SJCRH30 (cell line): ENCODE results near the gene MAPK8IP2. TPM values are rescaled to one million over a fixed set of nuclear protein-coding genes. Genes with fewer than 3 reads are reported as not detected.
"Not testable (repeated sequence)": the region's sequence is repeated elsewhere in the genome, so short reads cannot be mapped to it uniquely, and the experiment has no call there.

Experiments used
- DNase-seq, 2 experiments: peaks; one replicate each; pipeline ENCODE4 v3.0.0-alpha.2; 2015 to 2020
- H3K27ac ChIP-seq: fragments of 250-450 bp; sonication (Bioruptor Pico); 2 replicates; pipeline ENCODE4 v1.5.1; 2020; ENCODE audit warnings: mild to moderate bottlenecking, moderate library complexity
- H3K27me3 ChIP-seq: fragments of 250-450 bp; sonication (Bioruptor Pico); 2 replicates; pipeline ENCODE4 v1.5.1; 2020; ENCODE audit warnings: mild to moderate bottlenecking, moderate library complexity
- H3K36me3 ChIP-seq: fragments of 250-450 bp; sonication (Bioruptor Pico); 2 replicates; pipeline ENCODE4 v1.5.1; 2020; ENCODE audit warnings: mild to moderate bottlenecking, moderate library complexity
- H3K4me1 ChIP-seq: fragments of 250-450 bp; sonication (Bioruptor Pico); 2 replicates; pipeline ENCODE4 v1.5.1; 2020; ENCODE audit warnings: mild to moderate bottlenecking, moderate library complexity
- H3K4me3 ChIP-seq: fragments of 250-450 bp; sonication (Bioruptor Pico); 2 replicates; pipeline ENCODE4 v1.5.1; 2020; ENCODE audit warnings: mild to moderate bottlenecking, moderate library complexity
- H3K9me3 ChIP-seq: fragments of 250-450 bp; sonication (Bioruptor Pico); replicated peaks from 2 replicates; pipeline ENCODE4 v1.5.1; 2020; ENCODE audit warnings: mild to moderate bottlenecking, moderate library complexity
- total RNA-seq: library from RNA; depleted of rRNA; stranded (reverse); fragments of >200 nt; shearing (Covaris generic); gene quantifications from 2 replicates; pipeline ENCODE4 v1.2.3, GENCODE V29; 2014; rRNA removed

Gene MAPK8IP2
- total RNA-seq, 1 experiment from 2014 or later: 0.99 TPM

GRCh38 chr22:50641696-50642607, 41.4 kb downstream of the MAPK8IP2 start:
- peaks cover 15% of the 10 kb centered on the region; the same call in 1 of the 2 replicates for H3K27me3 ChIP-seq
- H3K4me3 ChIP-seq: no peak overlapping the region
- peak in 1 of 2 experiments; percentile 61 for DNase-seq
- H3K36me3 ChIP-seq: no peaks in the 10 kb centered on the region
- no peak overlapping the region for H3K27ac ChIP-seq
- H3K9me3 ChIP-seq: 0 out of 2 replicates have a peak, but pooled peaks cover 4% of the 10 kb centered on the region
- peaks cover 5% of the 10 kb centered on the region for H3K4me1 ChIP-seq

GRCh38 chr22:50643021-50643820, 42.6 kb downstream of the MAPK8IP2 start:
- not testable (repeated sequence) for H3K4me3 ChIP-seq

GRCh38 chr22:50643821-50644101, 43.2 kb downstream of the MAPK8IP2 start:
- peaks cover 15% of the 10 kb centered on the region; the same call in 1 of the 2 replicates for H3K27me3 ChIP-seq
- not testable (repeated sequence) for H3K4me3 ChIP-seq, H3K36me3 ChIP-seq, H3K27ac ChIP-seq, H3K4me1 ChIP-seq, DNase-seq
- H3K9me3 ChIP-seq: peaks cover 14% of the 10 kb centered on the region

More at GRCh38 chr22:50643021-50643820, 42.6 kb downstream of the MAPK8IP2 start:
- H3K4me1 ChIP-seq, H3K9me3 ChIP-seq, DNase-seq, H3K36me3 ChIP-seq, H3K27ac ChIP-seq: not testable (repeated sequence)
- peaks cover 15% of the 10 kb centered on the region; the same call in 1 of the 2 replicates for H3K27me3 ChIP-seq

- Histone ChIP-seq H3K27me3 (no peaks in the 10 kb centered on the region; the same call in 1 of the 2 replicates), H3K4me3 (no peak overlapping the region), H3K4me1 (no peaks in the 10 kb centered on the region), H3K36me3 (no peaks in the 10 kb centered on the region), H3K27ac (no peak overlapping the region), H3K9me3 (peaks cover 12% of the 10 kb centered on the region; the same call in 1 of the 2 replicates)
- no peak for DNase-seq
Measured at GRCh38 chr22:50653256-50653655, 52.7 kb downstream of the MAPK8IP2 start.

- not testable (repeated sequence) for H3K4me1 ChIP-seq, H3K4me3 ChIP-seq, H3K36me3 ChIP-seq, H3K9me3 ChIP-seq, H3K27me3 ChIP-seq, H3K27ac ChIP-seq, DNase-seq
Measured at GRCh38 chr22:50654664-50655063, 54.1 kb downstream of the MAPK8IP2 start.

- H3K36me3 ChIP-seq: no peaks in the 10 kb centered on the region
- no peaks in the 10 kb centered on the region for H3K9me3 ChIP-seq
- no peak overlapping the region for H3K4me3 ChIP-seq
- H3K27me3 ChIP-seq: no peaks in the 10 kb centered on the region; the same call in 1 of the 2 replicates
- no peaks in the 10 kb centered on the region for H3K4me1 ChIP-seq
- DNase-seq: no peak
- no peak overlapping the region for H3K27ac ChIP-seq
Measured at GRCh38 chr22:50656122-50657070, 55.8 kb downstream of the MAPK8IP2 start.

- H3K27ac ChIP-seq: no peak overlapping the region
- no peaks in the 10 kb centered on the region for H3K9me3 ChIP-seq
- no peaks in the 10 kb centered on the region for H3K4me1 ChIP-seq
- no peak overlapping the region for H3K4me3 ChIP-seq
- DNase-seq: no peak
- H3K27me3 ChIP-seq: no peaks in the 10 kb centered on the region; the same call in 1 of the 2 replicates
- no peaks in the 10 kb centered on the region for H3K36me3 ChIP-seq
Measured at GRCh38 chr22:50657925-50658324, 57.3 kb downstream of the MAPK8IP2 start.

- not testable (repeated sequence) for H3K27ac ChIP-seq, H3K4me3 ChIP-seq, H3K27me3 ChIP-seq, H3K36me3 ChIP-seq, H3K4me1 ChIP-seq, DNase-seq, H3K9me3 ChIP-seq
Measured at GRCh38 chr22:50659711-50660110, 59.1 kb downstream of the MAPK8IP2 start.

GRCh38 chr22:50660306-50660705, 59.7 kb downstream of the MAPK8IP2 start:
- Histone ChIP-seq H3K9me3 (no peaks in the 10 kb centered on the region), H3K27me3 (no peaks in the 10 kb centered on the region), H3K27ac (no peak overlapping the region), H3K4me1 (no peaks in the 10 kb centered on the region), H3K36me3 (no peaks in the 10 kb centered on the region), H3K4me3 (no peak overlapping the region)
- no peak for DNase-seq

Other genes with a start within 250 kb of the MAPK8IP2 start
- gene SBF1, start 125.8 kb upstream of the MAPK8IP2 start, total RNA-seq: 90.2 and 100 TPM in 2 replicates
- gene ADM2, start 119.2 kb upstream of the MAPK8IP2 start, total RNA-seq: not detected in 2 replicates
- gene MIOX, start 113.9 kb upstream of the MAPK8IP2 start, total RNA-seq: not detected in 2 replicates
- gene LMF2, start 93.1 kb upstream of the MAPK8IP2 start, total RNA-seq: 39.2 and 48.8 TPM in 2 replicates
- gene NCAPH2, start 92.6 kb upstream of the MAPK8IP2 start, total RNA-seq: 87.0 and 94.2 TPM in 2 replicates
- 0.71 and 2.1 TPM in 2 replicates for gene SCO2, start 75.2 kb upstream of the MAPK8IP2 start, total RNA-seq
- gene TYMP, start 70.8 kb upstream of the MAPK8IP2 start, total RNA-seq: 0.51 and 0.63 TPM in 2 replicates
- 0.05 and 0.10 TPM in 2 replicates for gene KLHDC7B, start 54.9 kb upstream of the MAPK8IP2 start, total RNA-seq
- not detected in 2 replicates for gene SYCE3, start 37.9 kb upstream of the MAPK8IP2 start, total RNA-seq
- gene CPT1B, start 22.4 kb upstream of the MAPK8IP2 start, total RNA-seq: 12.6 and 17.1 TPM in 2 replicates
- gene CHKB, start 17.9 kb upstream of the MAPK8IP2 start, total RNA-seq: 19.9 and 27.7 TPM in 2 replicates
- gene ARSA, start 27.4 kb downstream of the MAPK8IP2 start, total RNA-seq: 1.8 TPM in 2 replicates
- 0.08 and 0.12 TPM in 2 replicates for gene SHANK3, start 72.0 kb downstream of the MAPK8IP2 start, total RNA-seq
- gene ACR, start 137.4 kb downstream of the MAPK8IP2 start, total RNA-seq: not detected in 2 replicates
- gene RABL2B, start 182.8 kb downstream of the MAPK8IP2 start, total RNA-seq: 17.9 and 19.2 TPM in 2 replicates